Testis (tissue), 3 donors: Measurements from ENCODE around the gene VWCE. TPM values are rescaled to one million over a fixed set of nuclear protein-coding genes. Genes with fewer than 3 reads are reported as not detected.
"Not testable (repeated sequence)": the region's sequence is repeated elsewhere in the genome, so short reads cannot be mapped to it uniquely, and the experiment has no call there.

ENCODE experiments used
- DNase-seq: peaks from one replicate; pipeline ENCODE4 v3.0.0-alpha.2; 2019
- H3K27ac ChIP-seq, 2 donors: fragments of 200-600 bp; sonication (generic); one replicate each; pipeline ENCODE4 v1.5.1; 2019
- H3K27me3 ChIP-seq: fragments of 200-600 bp; sonication (generic); one replicate; pipeline ENCODE4 v1.5.1; 2019
- H3K36me3 ChIP-seq: fragments of 200-600 bp; sonication (generic); one replicate; pipeline ENCODE4 v1.5.1; 2017; ENCODE audit warnings: low read depth; ENCODE audit errors: missing control alignments
- H3K4me1 ChIP-seq: fragments of 200-600 bp; sonication (generic); one replicate; pipeline ENCODE4 v1.5.1; 2019
- H3K4me3 ChIP-seq, 2 donors: fragments of 200-600 bp; sonication (generic); one replicate each; pipeline ENCODE4 v1.5.1; 2017 to 2019
- H3K9me3 ChIP-seq: fragments of 200-600 bp; sonication (generic); one replicate; pipeline ENCODE4 v1.5.1; 2017
- CTCF ChIP-seq, 3 experiments: fragments of 450-650 bp in 2 of 3; fragments of 200-600 bp in 1 of 3; sonication (generic) in 1 of 3; IDR thresholded peaks; one replicate each; pipeline ENCODE4 v1.5.1; 2016 to 2019; ENCODE audit warnings: antibody characterized with exemption in 3 of 3, mild to moderate bottlenecking in 2 of 3, moderate library complexity in 1 of 3
- POLR2A ChIP-seq: fragments of 450-650 bp; IDR thresholded peaks from one replicate; pipeline ENCODE4 v1.6.1; 2017; ENCODE audit warnings: antibody characterized with exemption, mild to moderate bottlenecking, moderate library complexity
- WGBS, 2 donors: methylation state at CpG; one replicate each; pipeline ENCODE4 v1.1.5; 2018; 5-methylcytosine and 5-hydroxymethylcytosine counted together
- intact Hi-C: fragments of 100-400 bp; cut with DNase I; formaldehyde crosslinking; loops from one replicate; pipeline ENCODE4 v1.15.1; 2023; ENCODE audit warnings: low total_unique reads
- polyA plus RNA-seq: library from polyadenylated mRNA; stranded (reverse); fragments of 350-450 nt; fragmentation: Illumina TruSeq; extraction: RNeasy Lipid Tissue Mini Kit (QIAGEN cat#74804); gene quantifications from one replicate; pipeline ENCODE4 v1.2.3, GENCODE V29; 2014; ENCODE audit warnings: low read depth, low replicate concordance; ENCODE audit not compliant: insufficient read depth
- total RNA-seq, 2 donors: library from RNA; depleted of rRNA; stranded (reverse); fragments of >200 nt; gene quantifications; one replicate each; pipeline ENCODE4 v1.2.3, GENCODE V29; 2016

VWCE gene
- total and polyA plus RNA-seq, 3 donors from 2014 or later = 6.6 to 11.1 (median 11.1) TPM

- H3K4me3 ChIP-seq = no peak overlapping the region
- no peaks in the 10 kb centered on the region for H3K27me3 ChIP-seq
- TF ChIP-seq CTCF (IDR thresholded peaks at IDR 0.05) (no peak), POLR2A (no peak)
- no peaks in the 10 kb centered on the region for H3K9me3 ChIP-seq
- no peaks in the 10 kb centered on the region for H3K4me1 ChIP-seq
- no peaks in the 10 kb centered on the region for H3K36me3 ChIP-seq
- H3K27ac ChIP-seq = no peak overlapping the region
- no peak for DNase-seq
- intact Hi-C loops = no loop called here
- WGBS, 2 donors = 93 to 98% methylated on average over 6 of the region's 6 CpGs
These were observed 35.8 kb downstream of the VWCE start for GRCh38 chr11:61259363-61259762.

- no peak for DNase-seq
- Histone ChIP-seq H3K4me3 (no peak overlapping the region), H3K9me3 (no peaks in the 10 kb centered on the region), H3K36me3 (no peaks in the 10 kb centered on the region), H3K4me1 (no peaks in the 10 kb centered on the region), H3K27me3 (no peaks in the 10 kb centered on the region), H3K27ac (no peak overlapping the region)
- intact Hi-C loops = no loop called here
- TF ChIP-seq POLR2A = no peak
- no peak for TF ChIP-seq CTCF (IDR thresholded peaks at IDR 0.05)
- WGBS, 2 donors = 90 to 93% methylated on average over 2 to 9 of the region's 9 CpGs
These were observed 36.6 kb downstream of the VWCE start for GRCh38 chr11:61258546-61258945.

DNA sequence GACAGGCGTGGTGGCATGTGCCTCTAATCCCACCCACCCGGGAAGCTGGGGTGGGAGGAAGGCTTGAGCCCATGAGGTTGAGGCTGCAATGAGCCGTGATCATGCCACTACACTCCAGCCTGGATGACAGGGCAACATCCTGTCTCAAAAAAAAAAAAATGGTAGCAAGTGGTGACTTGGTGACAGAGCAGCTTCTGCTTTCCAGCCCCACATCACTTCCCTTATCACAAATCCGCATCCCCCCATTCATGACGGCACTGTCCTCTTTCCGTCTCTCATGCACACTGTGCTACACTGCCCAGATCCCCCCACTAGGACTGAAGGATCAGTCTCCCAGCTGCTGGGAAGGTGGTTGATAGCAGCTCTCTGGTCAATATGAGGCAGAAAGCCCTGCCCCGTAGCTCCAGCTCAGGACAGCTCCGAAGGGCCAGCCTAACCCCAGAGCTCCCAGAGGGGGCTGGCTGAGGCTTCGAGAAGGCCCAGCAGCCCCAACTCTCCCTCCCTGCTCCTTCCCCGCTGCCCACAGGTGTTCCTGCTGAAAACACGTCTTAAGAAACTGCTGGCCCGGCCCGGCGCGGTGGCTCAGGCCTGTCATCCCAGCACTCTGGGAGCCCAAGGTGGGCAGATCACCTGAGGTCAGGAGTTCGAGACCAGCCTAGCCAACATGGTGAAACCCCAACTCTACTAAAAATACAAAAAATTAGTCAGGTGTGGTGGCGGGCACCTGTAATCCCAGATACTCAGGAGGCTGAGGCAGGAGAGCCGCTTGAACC is 38.2 kb downstream of the VWCE start:
- intact Hi-C loops = no loop called here
- WGBS, 2 donors = 91 to 94% methylated on average over 14 to 18 of the region's 18 CpGs
- no peaks in the 10 kb centered on the region for H3K9me3 ChIP-seq
- no peak overlapping the region for H3K27ac ChIP-seq
- H3K36me3 ChIP-seq = no peaks in the 10 kb centered on the region
- no peaks in the 10 kb centered on the region for H3K4me1 ChIP-seq
- no peaks in the 10 kb centered on the region for H3K27me3 ChIP-seq
- TF ChIP-seq POLR2A = no peak
- no peak for DNase-seq
- no peak overlapping the region for H3K4me3 ChIP-seq

- DNase-seq = peak; percentile 67
- intact Hi-C loops = no loop called here
- no peak overlapping the region for H3K27ac ChIP-seq
- WGBS, 2 donors = 68 to 76% methylated on average over 12 of the region's 12 CpGs
- no peaks in the 10 kb centered on the region for H3K27me3 ChIP-seq
- H3K9me3 ChIP-seq = no peaks in the 10 kb centered on the region
- H3K4me3 ChIP-seq = no peak overlapping the region
- no peaks in the 10 kb centered on the region for H3K36me3 ChIP-seq
- TF ChIP-seq POLR2A (no peak), CTCF (IDR thresholded peaks at IDR 0.05) (peak; percentile 62 to 77 (median 73))
- H3K4me1 ChIP-seq = no peaks in the 10 kb centered on the region
These were observed 40.6 kb downstream of the VWCE start for GRCh38 chr11:61254403-61255025.

DNA sequence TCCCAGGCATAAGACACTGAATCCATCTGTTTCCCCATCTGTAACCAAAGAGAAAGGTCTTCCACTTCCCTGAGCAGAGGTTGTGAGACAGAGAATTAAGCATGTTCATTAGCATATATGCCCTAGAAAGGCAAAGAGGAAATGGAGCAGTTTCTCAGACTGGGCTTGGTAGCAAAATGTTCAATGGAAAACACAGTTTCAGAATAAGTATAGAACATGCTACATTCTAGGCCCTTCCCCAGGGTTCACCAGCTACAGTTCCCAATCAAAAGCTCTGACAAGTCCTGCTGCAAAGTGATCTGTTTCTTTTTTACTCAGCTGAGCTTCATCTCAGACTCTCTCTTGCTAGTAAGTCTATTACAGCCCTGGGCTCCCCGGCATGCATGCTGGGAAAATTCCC is 42.8 kb downstream of the VWCE start:
- intact Hi-C loops, H3K4me3 ChIP-seq, H3K27me3 ChIP-seq, DNase-seq, H3K27ac ChIP-seq, H3K9me3 ChIP-seq, H3K36me3 ChIP-seq, H3K4me1 ChIP-seq: not testable (repeated sequence)
- 65 to 71% methylated on average over 1 of the region's 1 CpG for WGBS, 2 donors

GRCh38 chr11:61250796-61251765 is 44.0 kb downstream of the VWCE start:
- H3K9me3 ChIP-seq, H3K27me3 ChIP-seq, H3K4me1 ChIP-seq, intact Hi-C loops, H3K4me3 ChIP-seq, H3K36me3 ChIP-seq, H3K27ac ChIP-seq: not testable (repeated sequence)
- peak; percentile 38 for DNase-seq
- 53 to 54% methylated on average over 15 to 20 of the region's 20 CpGs for WGBS, 2 donors

DNA sequence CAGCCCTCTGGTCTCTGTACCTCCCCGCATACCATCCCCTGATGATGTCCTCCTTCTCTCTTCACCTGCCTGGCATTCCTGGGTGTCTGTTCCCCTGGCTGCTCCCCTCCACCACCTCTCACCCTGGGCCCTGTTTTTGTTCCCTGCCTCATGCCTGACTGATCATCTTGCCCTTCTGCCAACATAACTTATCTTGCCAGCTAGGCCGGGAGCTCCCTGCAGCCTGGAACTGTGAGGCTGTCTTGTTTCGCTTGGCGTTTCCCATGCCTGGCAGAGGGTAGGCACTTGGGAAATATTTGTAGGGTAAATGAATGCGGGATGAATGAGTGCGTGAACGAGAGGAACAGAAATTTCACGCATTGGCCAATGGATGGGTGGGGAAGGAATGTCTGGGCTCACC is 45.9 kb downstream of the VWCE start:
- H3K4me3 ChIP-seq, H3K36me3 ChIP-seq, H3K27ac ChIP-seq, DNase-seq, H3K27me3 ChIP-seq, H3K9me3 ChIP-seq, intact Hi-C loops, H3K4me1 ChIP-seq: not testable (repeated sequence)
- 84 to 88% methylated on average over 7 to 8 of the region's 8 CpGs for WGBS, 2 donors

DNA sequence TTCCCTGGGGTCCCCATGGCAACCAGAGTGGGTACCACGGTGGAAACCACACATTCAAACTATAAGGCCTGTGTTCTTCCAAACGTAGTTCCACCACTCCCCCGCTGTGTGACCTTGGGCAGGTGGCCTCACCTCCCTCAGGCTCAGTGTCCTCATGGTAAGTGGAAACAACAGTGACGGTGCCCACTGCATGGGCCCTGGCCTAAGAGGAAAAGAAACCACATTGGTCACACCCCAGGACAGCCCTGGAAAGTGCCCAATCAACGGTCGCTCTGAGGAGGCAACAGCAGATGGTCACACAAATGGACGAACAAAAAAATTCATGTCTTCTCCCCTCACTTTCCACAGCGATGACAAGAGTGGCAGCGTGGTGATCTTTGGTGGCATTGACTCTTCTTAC is 47.0 kb downstream of the VWCE start:
- intact Hi-C loops, H3K36me3 ChIP-seq, H3K27ac ChIP-seq, H3K4me3 ChIP-seq, H3K4me1 ChIP-seq, H3K27me3 ChIP-seq, DNase-seq, H3K9me3 ChIP-seq: not testable (repeated sequence)
- 77 to 86% methylated on average over 7 to 9 of the region's 9 CpGs for WGBS, 2 donors
